GM11168 (cell line): Measurements from ENCODE around the gene PPP4R3C.
"Not testable (repeated sequence)": the region's sequence is repeated elsewhere in the genome, so short reads cannot be mapped to it uniquely, and the experiment has no call there.

Experiments used
- in situ Hi-C: fragments of 300-500 bp; cut with MboI; formaldehyde crosslinking; loops from one replicate; pipeline ENCODE4 v1.12.0; 2022; ENCODE audit warnings: low sequenced_read_pairs; ENCODE audit not compliant: unreplicated experiment

PPP4R3C gene

GRCh38 chrX:27463187-27463586, at the start of gene PPP4R3C:
PPP4R3C (minus strand) TSS chrX:27463341; CDS start chrX:27463296, 45 bp downstream.
- in situ Hi-C loops = no loop called here

- in situ Hi-C loops = no loop called here
Measured at GRCh38 chrX:27491397-27491796, 28.3 kb upstream of the PPP4R3C start.

GRCh38 chrX:27466051-27466450, 2.9 kb upstream of the PPP4R3C start:
- in situ Hi-C loops = no loop called here

GRCh38 chrX:27465036-27465435, 1.9 kb upstream of the PPP4R3C start:
- in situ Hi-C loops = no loop called here

- in situ Hi-C loops = not testable (repeated sequence)
Measured at GRCh38 chrX:27459129-27459528, 4.0 kb downstream of the PPP4R3C start.

- in situ Hi-C loops = not testable (repeated sequence)
Measured at GRCh38 chrX:27458544-27458943, 4.6 kb downstream of the PPP4R3C start.

- in situ Hi-C loops = no loop called here
Measured at GRCh38 chrX:27451324-27451723, 11.8 kb downstream of the PPP4R3C start.

GRCh38 chrX:27446423-27446822, 16.7 kb downstream of the PPP4R3C start:
- in situ Hi-C loops = no loop called here

GRCh38 chrX:27445438-27445837, 17.7 kb downstream of the PPP4R3C start:
- in situ Hi-C loops = no loop called here

GRCh38 chrX:27444093-27444908, 18.8 kb downstream of the PPP4R3C start:
- in situ Hi-C loops = no loop called here

- in situ Hi-C loops = not testable (repeated sequence)
Measured at GRCh38 chrX:27442392-27442791, 20.7 kb downstream of the PPP4R3C start.

- in situ Hi-C loops = no loop called here
Measured at GRCh38 chrX:27439771-27440170, 23.4 kb downstream of the PPP4R3C start.

- in situ Hi-C loops = no loop called here
Measured at GRCh38 chrX:27438937-27439336, 24.2 kb downstream of the PPP4R3C start.

GRCh38 chrX:27435031-27435430, 28.1 kb downstream of the PPP4R3C start:
- in situ Hi-C loops = no loop called here
